K562 (cell line): ENCODE results near the gene INTS2. TPM values are rescaled to one million over a fixed set of nuclear protein-coding genes. Genes with fewer than 3 reads are reported as not detected.

Source experiments
- ATAC-seq: fragments of 200-7000 bp; cut with Tn5 transposase; 3 replicates; pipeline ENCODE4 v1.9.1; 2020; ENCODE audit warnings: moderate library complexity
- BruUV-seq: library from RNA; stranded (reverse); fragments of 400-500 nt; replicated peaks from 2 replicates; lab custom pipeline; 2021; lab: Mats Ljungman, UMichigan
- CTCF ChIA-PET: fragments of 300-600 bp; formaldehyde crosslinking; extraction: SDS; loops from one replicate; lab custom pipeline; 2021; ENCODE audit warnings: low intra/inter-chr PET ratio; lab: Yijun Ruan, JAX
- POLR2A ChIA-PET: fragments of 300-600, 350-650 bp; sonication (Branson Sonifier 250); formaldehyde crosslinking; extraction: SDS; loops from one replicate; lab custom pipeline; 2021; ENCODE audit warnings: antibody characterized with exemption, inconsistent platforms; lab: Yijun Ruan, JAX
- DNase-seq, 4 experiments: peaks; one replicate each; pipeline versions ENCODE4 v3.0.0 to v3.0.0-alpha.2; 2011 to 2018; ENCODE audit warnings: low spot score in 3 of 4, mixed read lengths in 3 of 4; ENCODE audit errors: extremely low read depth in 1 of 4
- FAIRE-seq: peaks from 2 replicates; lab custom pipeline; 2011; peaks lifted over from hg19 to GRCh38; lab: Jason Lieb, UNC
- H2AFZ ChIP-seq: 2 replicates; pipeline ENCODE4 v1.6.0; 2011; ENCODE audit warnings: low read depth, low read length, control low read depth, inconsistent platforms
- H3K27ac ChIP-seq: fragments of 200-600 bp; 3 replicates; pipeline ENCODE4 v1.8.0; 2011; ENCODE audit warnings: low read depth, mild to moderate bottlenecking, control low read depth, inconsistent platforms, low read length, moderate library complexity, mixed read lengths; ENCODE audit errors: extremely low read depth
- H3K27me3 ChIP-seq, 2 experiments: fragments of 300-600 bp in 1 of 2; 2 replicates in 1 of 2; 3 replicates in 1 of 2; pipeline versions ENCODE4 v1.6.0 to v1.8.0; 2011; ENCODE audit warnings: inconsistent platforms in 2 of 2, low read length in 2 of 2, mild to moderate bottlenecking in 1 of 2, mixed read lengths in 1 of 2, moderate library complexity in 1 of 2; ENCODE audit not compliant: control insufficient read depth in 2 of 2, insufficient read depth in 2 of 2
- H3K36me3 ChIP-seq: fragments of 300-600 bp; 3 replicates; pipeline ENCODE4 v1.8.0; 2011; ENCODE audit warnings: mild to moderate bottlenecking, low read length, inconsistent platforms; ENCODE audit not compliant: control insufficient read depth, insufficient read depth
- H3K4me1 ChIP-seq, 2 experiments: fragments of 200-600 bp in 1 of 2; replicated peaks in 1 of 2; 2 replicates in 1 of 2; 3 replicates in 1 of 2; pipeline versions ENCODE4 v1.5.1 to v1.8.0; 2011; ENCODE audit warnings: inconsistent platforms in 2 of 2, low read length in 2 of 2, mild to moderate bottlenecking in 1 of 2, mixed read lengths in 1 of 2, moderate library complexity in 1 of 2; ENCODE audit not compliant: control insufficient read depth in 2 of 2, insufficient read depth in 2 of 2
- H3K4me2 ChIP-seq: 2 replicates; pipeline ENCODE4 v1.6.1; 2011; ENCODE audit warnings: low read length, control low read depth, inconsistent platforms, mixed read lengths; ENCODE audit not compliant: insufficient read depth
- H3K4me3 ChIP-seq: fragments of 200-600 bp; sonication (generic), shearing (Covaris generic); 2 replicates; pipeline ENCODE4 v1.5.1; 2016; ENCODE audit warnings: control low read depth, inconsistent platforms
- H3K79me2 ChIP-seq: fragments of 200-600 bp; 3 replicates; pipeline ENCODE4 v1.8.0; 2011; ENCODE audit warnings: low read length, inconsistent platforms; ENCODE audit not compliant: control insufficient read depth, insufficient read depth
- H3K9ac ChIP-seq, 2 experiments: 2 replicates each; pipeline versions ENCODE4 v1.6.0 to v1.6.1; 2011; ENCODE audit warnings: low read depth in 2 of 2, low read length in 2 of 2, control low read depth in 1 of 2, inconsistent platforms in 1 of 2, mild to moderate bottlenecking in 1 of 2, mixed read lengths in 1 of 2; ENCODE audit not compliant: insufficient read depth in 1 of 2
- H3K9me1 ChIP-seq: one replicate; pipeline ENCODE4 v1.6.0; 2011; ENCODE audit warnings: inconsistent platforms, mild to moderate bottlenecking, low read length, moderate library complexity; ENCODE audit not compliant: control insufficient read depth, insufficient read depth
- H3K9me3 ChIP-seq: replicated peaks from 2 replicates; pipeline ENCODE4 v1.5.1; 2011; ENCODE audit warnings: low read depth, low read length, inconsistent platforms; ENCODE audit not compliant: control insufficient read depth, insufficient read depth
- H4K20me1 ChIP-seq: replicated peaks from 2 replicates; pipeline ENCODE4 v1.6.1; 2011; ENCODE audit warnings: low read length, inconsistent platforms, mixed read lengths; ENCODE audit not compliant: control insufficient read depth, insufficient read depth
- ARID1B ChIP-seq: fragments of 450-650 bp; IDR thresholded peaks from 2 replicates; pipeline ENCODE4 v1.6.1; 2016; ENCODE audit warnings: antibody characterized with exemption, mild to moderate bottlenecking, inconsistent platforms
- CBFA2T3 ChIP-seq: fragments of 450-650 bp; IDR thresholded peaks from 2 replicates; pipeline ENCODE4 v1.6.1; 2017
- CHD1 ChIP-seq: fragments of 200-600 bp; sonication (generic); IDR thresholded peaks from one replicate; pipeline ENCODE4 v1.6.1; 2012; ENCODE audit warnings: mild to moderate bottlenecking, moderate library complexity, low read length, inconsistent platforms
- NFIC ChIP-seq: fragments of 450-650 bp; IDR thresholded peaks from 2 replicates; pipeline ENCODE4 v1.6.1; 2017; ENCODE audit warnings: mild to moderate bottlenecking, inconsistent platforms
- RBM34 ChIP-seq: fragments of 200-400 bp; formaldehyde crosslinking; IDR thresholded peaks from 2 replicates; pipeline ENCODE4 v1.6.1; 2018; ENCODE audit warnings: low read length, borderline replicate concordance; ENCODE audit not compliant: insufficient read depth
- TAL1 ChIP-seq: fragments of 450-650 bp; IDR thresholded peaks from 2 replicates; pipeline ENCODE4 v1.6.1; 2016; ENCODE audit warnings: mild to moderate bottlenecking
- TCF3 ChIP-seq: sonication (generic); formaldehyde crosslinking; IDR thresholded peaks from 2 replicates; pipeline ENCODE4 v1.4.0; 2020; ENCODE audit warnings: mild to moderate bottlenecking, missing genetic modification reagents
- TCF7 ChIP-seq: sonication (generic); IDR thresholded peaks from 2 replicates; pipeline ENCODE4 v1.6.1; 2016; ENCODE audit warnings: antibody characterized with exemption, borderline replicate concordance
- ZFX ChIP-seq: sonication (generic); formaldehyde crosslinking; IDR thresholded peaks from 2 replicates; pipeline ENCODE4 v1.8.0; 2022; ENCODE audit warnings: mild to moderate bottlenecking, missing genetic modification reagents, moderate library complexity
- WGBS: fragments of 100-300 bp; shearing (Covaris generic); methylation state at CpG from one replicate; pipeline ENCODE4 v1.1.6; 2016; ENCODE audit warnings: low coverage, mixed read lengths; ENCODE audit not compliant: insufficient coverage; ENCODE audit errors: missing lambda C conversion rate; 5-methylcytosine and 5-hydroxymethylcytosine counted together
- in situ Hi-C: fragments of 300-500 bp; cut with MboI; formaldehyde crosslinking; loops from 4 replicates; pipeline ENCODE4 v1.15.0; 2018; ENCODE audit warnings: inconsistent platforms, mixed read lengths
- intact Hi-C: fragments of 100-400 bp; cut with micrococcal nuclease; formaldehyde crosslinking; loops from 2 replicates; pipeline ENCODE4 v1.14.2; 2022
- polyA plus RNA-seq, 8 experiments: library from polyadenylated mRNA; depleted of rRNA in 4 of 8; stranded (reverse) in 5 of 8; unstranded in 3 of 8; fragments of >200 nt; fragmentation: Nextera tagmentation in 2 of 8; fragmentation: Illumina TruSeq in 1 of 8; extraction: Ambion mirVana in 2 of 8; extraction: Trizol in 1 of 8; gene quantifications; 2 replicates each; pipeline versions ENCODE4 v1.2.1 to v1.2.3, GENCODE V29; 2011 to 2014; ENCODE audit warnings: inconsistent platforms in 1 of 8, missing spikeins in 1 of 8
- total RNA-seq, 7 experiments: library from RNA; depleted of rRNA in 6 of 7; stranded (reverse); fragments of >200 nt in 6 of 7; fragmentation: Illumina TruSeq in 2 of 7; extraction: Trizol in 2 of 7; gene quantifications; 2 replicates each; pipeline versions ENCODE4 v1.2.1 to v1.2.3, GENCODE V29; 2011 to 2021; ENCODE audit warnings: low replicate concordance in 1 of 7

INTS2 gene
- total and polyA plus RNA-seq, 9 of the 15 experiments (the other 6 are each of a cell fraction or from before 2014, with no cell fraction given): 4.8 to 24.7 (median 12.8) TPM

DNA sequence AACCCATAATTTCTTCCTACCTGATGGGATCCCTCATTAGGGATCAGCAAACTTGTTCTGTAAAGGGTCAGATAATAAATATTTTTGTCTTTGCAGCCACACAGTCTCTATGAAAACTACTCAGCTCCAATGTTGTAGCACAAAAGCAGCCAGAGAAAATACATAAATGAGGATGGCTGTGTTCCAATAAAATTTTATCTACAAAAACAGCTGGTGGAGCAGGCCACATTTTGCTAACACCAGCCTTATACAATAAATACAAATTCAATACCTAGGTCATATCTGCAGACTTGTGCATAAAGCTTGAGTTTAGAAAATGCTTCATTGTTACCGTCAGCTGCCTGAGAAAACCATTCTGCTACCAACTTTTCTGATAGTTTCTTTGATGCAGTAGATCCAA lies 38.4 kb upstream of the INTS2 start:
- intact Hi-C loops (no loop called here), in situ Hi-C loops (no loop called here)
- H3K79me2 ChIP-seq: peaks cover 7% of the 10 kb centered on the region; the same call in 1 of the 3 replicates
- peak; percentile 31; the same call in 1 of the 2 replicates for TF ChIP-seq TAL1
- no peak for TF ChIP-seq CHD1
- TF ChIP-seq TCF3 (CRISPR knock-in tag): peak; percentile 62
- no peak for TF ChIP-seq TCF7
- no peak for TF ChIP-seq RBM34
- 0 out of 2 replicates have a peak, but pooled peaks have one; percentile 18 for TF ChIP-seq ZFX (CRISPR knock-in tag)
- TF ChIP-seq ARID1B: peak; percentile 38; the same call in 1 of the 2 replicates
- TF ChIP-seq NFIC: peak; percentile 62
- 0 out of 2 replicates have a peak, but pooled peaks have one; percentile 12 for TF ChIP-seq CBFA2T3
- peaks cover 86% of the 10 kb centered on the region for H3K36me3 ChIP-seq
- no peak for FAIRE-seq
- no peak overlapping the region for H3K27ac ChIP-seq
- ATAC-seq: no peak
- no peak overlapping the region for H2AFZ ChIP-seq
- ChIA-PET CTCF (no interaction called here), POLR2A (interaction anchor here (1.8 kb wide), 1 partner anchor 10 kb away, joined by 6 read pairs; no protein-coding TSS in a partner anchor)
- peak in 3 of 4 experiments; percentile 8 to 13 (median 12) for DNase-seq
- H3K9me3 ChIP-seq: no peaks in the 10 kb centered on the region
- BruUV-seq: no TSS peak
- H3K27me3 ChIP-seq: no peaks in the 10 kb centered on the region
- no peak overlapping the region for H3K4me2 ChIP-seq
- no peak overlapping the region for H3K9ac ChIP-seq
- H3K4me3 ChIP-seq: no peak overlapping the region
- 0% methylated on average over 1 of the region's 1 CpG for WGBS
- H3K9me1 ChIP-seq: no peaks in the 10 kb centered on the region
- H4K20me1 ChIP-seq: no peaks in the 10 kb centered on the region
- no peaks in the 10 kb centered on the region; a peak in 1 of 5 replicates for H3K4me1 ChIP-seq
